ENCODE data around the gene CEACAM19.

- TF ChIP-seq EP300 (IDR thresholded peaks at IDR 0.05) (no peak), CTCF (IDR thresholded peaks at IDR 0.05) (no peak), POLR2A (IDR thresholded peaks at IDR 0.05) (no peak), POLR2AphosphoS5 (IDR thresholded peaks at IDR 0.05) (no peak)
Observed at GRCh38 chr19:44645407-44646048, 25.8 kb upstream of the CEACAM19 start.
